Activated naive CD4-positive, alpha-beta T cell treated with anti-CD3 and anti-CD28 coated beads, Interleukin-2, amount 10 ng/mL, durations not matched to agents 7 days and 5 days (primary cell): ENCODE data around the gene PSMA7.
A peak's percentile ranks its signal among the peaks of the same experiment; 100 is the strongest.

Experiments
- CTCF ChIA-PET: fragments of 350-600 bp; sonication (Branson Sonifier 250); formaldehyde crosslinking; loops from one replicate; lab custom pipeline; 2021; ENCODE audit warnings: antibody characterized with exemption; lab: Charles Lee
- DNase-seq: peaks from one replicate; pipeline ENCODE4 v3.0.0-alpha.2; 2020
- H3K27ac Mint-ChIP-seq: one replicate; pipeline ENCODE4 v1.8.0; 2021; ENCODE audit warnings: mild to moderate bottlenecking, moderate library complexity, mixed read lengths
- H3K27me3 Mint-ChIP-seq: one replicate; pipeline ENCODE4 v1.8.0; 2021; ENCODE audit warnings: mild to moderate bottlenecking, mixed read lengths
- H3K36me3 Mint-ChIP-seq: one replicate; pipeline ENCODE4 v1.8.0; 2021; ENCODE audit warnings: mixed read lengths
- H3K4me1 Mint-ChIP-seq: one replicate; pipeline ENCODE4 v1.8.0; 2021; ENCODE audit warnings: mixed read lengths
- H3K4me3 Mint-ChIP-seq: one replicate; pipeline ENCODE4 v1.8.0; 2021; ENCODE audit warnings: mild to moderate bottlenecking, moderate library complexity, mixed read lengths
- H3K9me3 Mint-ChIP-seq: one replicate; pipeline ENCODE4 v1.8.0; 2021; ENCODE audit warnings: mixed read lengths

The PSMA7 gene

GRCh38 chr20:62132421-62132820 is 10.8 kb downstream of the PSMA7 start:
- Mint-ChIP-seq H3K4me3 (no peak overlapping the region), H3K27me3 (no peaks in the 10 kb centered on the region), H3K36me3 (peaks cover 74% of the 10 kb centered on the region), H3K9me3 (no peaks in the 10 kb centered on the region), H3K4me1 (peaks cover 37% of the 10 kb centered on the region), H3K27ac (peak overlapping the region; percentile 81)
- CTCF ChIA-PET, result interaction anchor here (1.5 kb wide), 1 partner anchor 9 kb away, joined by 5 read pairs; no protein-coding TSS in a partner anchor
- DNase-seq, result no peak

- CTCF ChIA-PET, result no interaction called here
- Mint-ChIP-seq H3K36me3 (peaks cover 73% of the 10 kb centered on the region), H3K4me3 (no peak overlapping the region), H3K27me3 (no peaks in the 10 kb centered on the region), H3K27ac (peak overlapping the region; percentile 81), H3K4me1 (peaks cover 33% of the 10 kb centered on the region), H3K9me3 (no peaks in the 10 kb centered on the region)
- no peak for DNase-seq
These were observed 11.5 kb downstream of the PSMA7 start for GRCh38 chr20:62131560-62132320.

- H3K9me3 Mint-ChIP-seq, result no peaks in the 10 kb centered on the region
- peaks cover 38% of the 10 kb centered on the region for H3K4me1 Mint-ChIP-seq
- H3K36me3 Mint-ChIP-seq, result peaks cover 68% of the 10 kb centered on the region
- H3K4me3 Mint-ChIP-seq, result no peak overlapping the region
- CTCF ChIA-PET, result interaction anchor here (0.6 kb wide), 1 partner anchor 116 kb away, joined by 3 read pairs; no protein-coding TSS in a partner anchor
- no peak for DNase-seq
- H3K27ac Mint-ChIP-seq, result peak overlapping the region; percentile 58
- H3K27me3 Mint-ChIP-seq, result no peaks in the 10 kb centered on the region
These were observed 13.3 kb downstream of the PSMA7 start for GRCh38 chr20:62129731-62130531.

GRCh38 chr20:62128502-62128901 is 14.7 kb downstream of the PSMA7 start:
- H3K36me3 Mint-ChIP-seq, result peaks cover 66% of the 10 kb centered on the region
- CTCF ChIA-PET, result interaction anchor here (2.5 kb wide), 1 partner anchor 7 kb away, joined by 12 read pairs; no protein-coding TSS in a partner anchor

GRCh38 chr20:62127799-62128198 is 15.4 kb downstream of the PSMA7 start:
- Mint-ChIP-seq H3K27ac (no peak overlapping the region), H3K27me3 (no peaks in the 10 kb centered on the region), H3K36me3 (peaks cover 63% of the 10 kb centered on the region), H3K9me3 (no peaks in the 10 kb centered on the region), H3K4me1 (peaks cover 46% of the 10 kb centered on the region), H3K4me3 (no peak overlapping the region)
- CTCF ChIA-PET, result interaction anchor here (1.6 to 2.5 kb wide), 2 partner anchors 8 to 116 kb away, joined by 4 to 12 read pairs; no protein-coding TSS in a partner anchor
- no peak for DNase-seq

More at GRCh38 chr20:62128502-62128901, 14.7 kb downstream of the PSMA7 start:
- H3K4me3 Mint-ChIP-seq, result no peak overlapping the region
- no peaks in the 10 kb centered on the region for H3K27me3 Mint-ChIP-seq
- H3K9me3 Mint-ChIP-seq, result no peaks in the 10 kb centered on the region
- DNase-seq, result no peak
- no peak overlapping the region for H3K27ac Mint-ChIP-seq
- peaks cover 48% of the 10 kb centered on the region for H3K4me1 Mint-ChIP-seq

- peaks cover 37% of the 10 kb centered on the region for H3K4me1 Mint-ChIP-seq
- peaks cover 51% of the 10 kb centered on the region for H3K36me3 Mint-ChIP-seq
- no peaks in the 10 kb centered on the region for H3K27me3 Mint-ChIP-seq
- no peaks in the 10 kb centered on the region for H3K9me3 Mint-ChIP-seq
- DNase-seq, result no peak
- no peak overlapping the region for H3K27ac Mint-ChIP-seq
- no peak overlapping the region for H3K4me3 Mint-ChIP-seq
- CTCF ChIA-PET, result interaction anchor here (2.5 kb wide), 1 partner anchor 9 kb away, joined by 12 read pairs; no protein-coding TSS in a partner anchor
These were observed 17.1 kb downstream of the PSMA7 start for GRCh38 chr20:62126141-62126540.

GRCh38 chr20:62123450-62124118 is 19.6 kb downstream of the PSMA7 start:
- CTCF ChIA-PET, result interaction anchor here (0.8 to 1.8 kb wide), 2 partner anchors 98 to 112 kb away, joined by 3 to 6 read pairs; no protein-coding TSS in a partner anchor
- Mint-ChIP-seq H3K9me3 (no peaks in the 10 kb centered on the region), H3K27me3 (no peaks in the 10 kb centered on the region), H3K4me3 (peak overlapping the region; percentile 81), H3K27ac (peak overlapping the region; percentile 80), H3K36me3 (peaks cover 33% of the 10 kb centered on the region), H3K4me1 (peaks cover 44% of the 10 kb centered on the region)
- DNase-seq, result no peak

GRCh38 chr20:62122654-62123449 is 20.3 kb downstream of the PSMA7 start:
- H3K27ac Mint-ChIP-seq, result peak overlapping the region; percentile 80

GRCh38 chr20:62121776-62122653 is 21.2 kb downstream of the PSMA7 start, which contains the start of gene LSM14B:
Gene LSM14B (plus strand): TSS chr20:62122475. CDS start chr20:62122667, 192 bp downstream.
- CTCF ChIA-PET, result interaction anchor here (0.7 to 1.4 kb wide), 2 partner anchors 55 to 111 kb away, joined by 3 to 4 read pairs; no protein-coding TSS in a partner anchor
- H3K4me1 Mint-ChIP-seq, result peaks cover 60% of the 10 kb centered on the region
- H3K4me3 Mint-ChIP-seq, result peak within 1 kb of the TSS; percentile 86
- no peaks in the 10 kb centered on the region for H3K9me3 Mint-ChIP-seq
- DNase-seq, result peak; percentile 95
- peak within 1 kb of the TSS; percentile 94 for H3K27ac Mint-ChIP-seq
- peaks cover 4% of the 10 kb centered on the region for H3K27me3 Mint-ChIP-seq
- peaks cover 23% of the 10 kb centered on the region for H3K36me3 Mint-ChIP-seq

More at GRCh38 chr20:62122654-62123449, 20.3 kb downstream of the PSMA7 start:
- H3K36me3 Mint-ChIP-seq, result peaks cover 25% of the 10 kb centered on the region
- CTCF ChIA-PET, result interaction anchor here (0.8 kb wide), 1 partner anchor 97 kb away, joined by 3 read pairs; no protein-coding TSS in a partner anchor
- H3K4me1 Mint-ChIP-seq, result peaks cover 51% of the 10 kb centered on the region
- peak; percentile 61 for DNase-seq
- H3K4me3 Mint-ChIP-seq, result peak overlapping the region; percentile 81
- H3K27me3 Mint-ChIP-seq, result peaks cover under 1% of the 10 kb centered on the region
- H3K9me3 Mint-ChIP-seq, result no peaks in the 10 kb centered on the region

- Mint-ChIP-seq H3K4me3 (peak overlapping the region; percentile 86), H3K27me3 (peaks cover 4% of the 10 kb centered on the region), H3K9me3 (no peaks in the 10 kb centered on the region), H3K27ac (peak overlapping the region; percentile 94), H3K4me1 (peaks cover 65% of the 10 kb centered on the region), H3K36me3 (peaks cover 17% of the 10 kb centered on the region)
- no peak for DNase-seq
- CTCF ChIA-PET, result interaction anchor here (0.7 to 1.4 kb wide), 2 partner anchors 54 to 110 kb away, joined by 3 to 4 read pairs; no protein-coding TSS in a partner anchor
These were observed 22.0 kb downstream of the PSMA7 start for GRCh38 chr20:62120990-62121775.

- Mint-ChIP-seq H3K36me3 (peaks cover 16% of the 10 kb centered on the region), H3K9me3 (peaks cover 3% of the 10 kb centered on the region), H3K27ac (peak overlapping the region; percentile 8), H3K4me3 (peak overlapping the region; percentile 5), H3K4me1 (peaks cover 66% of the 10 kb centered on the region), H3K27me3 (peaks cover 4% of the 10 kb centered on the region)
- CTCF ChIA-PET, result no interaction called here
- no peak for DNase-seq
These were observed 22.8 kb downstream of the PSMA7 start for GRCh38 chr20:62120365-62120762.
